ENCODE data around the gene POLE.

The POLE gene

DNA sequence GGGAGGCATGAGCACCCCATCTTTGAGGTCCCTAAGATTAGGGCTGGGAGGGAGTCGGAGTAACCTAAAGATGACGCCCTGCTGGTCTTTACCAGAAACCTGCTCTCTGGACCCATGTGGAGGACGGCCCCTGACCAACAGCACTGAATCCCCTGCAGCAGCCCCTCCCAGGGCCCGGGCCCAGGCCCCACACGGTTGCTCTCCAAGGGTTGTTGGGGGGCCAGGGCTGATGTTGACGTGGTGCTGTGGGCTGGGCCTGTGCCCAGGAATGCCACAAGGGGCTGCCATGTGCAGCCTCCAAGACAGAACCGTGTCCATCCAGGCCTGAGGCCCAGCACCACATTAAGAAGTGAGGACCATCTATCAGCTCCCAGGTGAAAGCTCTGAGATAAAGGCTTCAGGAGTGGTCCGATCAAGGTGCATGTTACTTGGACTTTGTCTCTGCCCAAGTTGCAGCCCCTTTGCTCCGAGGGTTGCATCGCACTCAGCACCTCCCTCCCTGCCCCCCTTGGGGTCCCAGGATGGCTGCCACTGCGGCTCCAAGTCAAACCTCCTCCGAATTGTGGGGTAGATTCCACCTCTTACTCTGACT is 106.3 kb downstream of the POLE start:
- TF ChIP-seq, protein P1, sequence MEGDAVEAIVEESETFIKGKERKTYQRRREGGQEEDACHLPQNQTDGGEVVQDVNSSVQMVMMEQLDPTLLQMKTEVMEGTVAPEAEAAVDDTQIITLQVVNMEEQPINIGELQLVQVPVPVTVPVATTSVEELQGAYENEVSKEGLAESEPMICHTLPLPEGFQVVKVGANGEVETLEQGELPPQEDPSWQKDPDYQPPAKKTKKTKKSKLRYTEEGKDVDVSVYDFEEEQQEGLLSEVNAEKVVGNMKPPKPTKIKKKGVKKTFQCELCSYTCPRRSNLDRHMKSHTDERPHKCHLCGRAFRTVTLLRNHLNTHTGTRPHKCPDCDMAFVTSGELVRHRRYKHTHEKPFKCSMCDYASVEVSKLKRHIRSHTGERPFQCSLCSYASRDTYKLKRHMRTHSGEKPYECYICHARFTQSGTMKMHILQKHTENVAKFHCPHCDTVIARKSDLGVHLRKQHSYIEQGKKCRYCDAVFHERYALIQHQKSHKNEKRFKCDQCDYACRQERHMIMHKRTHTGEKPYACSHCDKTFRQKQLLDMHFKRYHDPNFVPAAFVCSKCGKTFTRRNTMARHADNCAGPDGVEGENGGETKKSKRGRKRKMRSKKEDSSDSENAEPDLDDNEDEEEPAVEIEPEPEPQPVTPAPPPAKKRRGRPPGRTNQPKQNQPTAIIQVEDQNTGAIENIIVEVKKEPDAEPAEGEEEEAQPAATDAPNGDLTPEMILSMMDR (IDR thresholded peaks at IDR 0.05; ENCODE audit: insufficient read depth, low read depth, low read length, missing control alignments): no peak
- DNase-seq (ENCODE audit: low read depth): no peak
- H3K4me3 ChIP-seq (ENCODE audit: low read length): no peak overlapping the region

DNA sequence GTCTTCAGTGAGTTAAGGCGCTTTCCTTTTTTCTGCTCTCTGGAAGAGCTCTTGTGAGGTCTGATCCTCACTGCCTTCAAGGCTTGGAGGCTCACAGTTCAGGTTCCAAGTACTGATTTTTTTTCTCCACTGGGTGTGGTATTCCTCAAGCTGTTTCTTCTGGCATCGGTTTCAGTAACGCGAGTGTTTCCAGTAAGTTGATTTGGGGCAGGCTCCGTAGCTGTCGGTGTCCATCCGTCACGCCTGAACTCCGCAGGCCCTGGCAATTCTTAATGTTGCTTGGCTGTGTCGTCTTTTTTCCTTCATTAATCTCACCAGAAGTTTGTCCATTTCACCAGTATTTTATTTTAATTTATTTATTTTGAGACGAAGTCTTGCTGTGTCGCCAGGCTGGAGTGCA is 107.4 kb downstream of the POLE start:
- H3K4me3 ChIP-seq (ENCODE audit: low read length): no peak overlapping the region
- TF ChIP-seq, protein P1 (IDR thresholded peaks at IDR 0.05; ENCODE audit: insufficient read depth, low read depth, low read length, missing control alignments): no peak
- no peak for DNase-seq (ENCODE audit: low read depth)

DNA sequence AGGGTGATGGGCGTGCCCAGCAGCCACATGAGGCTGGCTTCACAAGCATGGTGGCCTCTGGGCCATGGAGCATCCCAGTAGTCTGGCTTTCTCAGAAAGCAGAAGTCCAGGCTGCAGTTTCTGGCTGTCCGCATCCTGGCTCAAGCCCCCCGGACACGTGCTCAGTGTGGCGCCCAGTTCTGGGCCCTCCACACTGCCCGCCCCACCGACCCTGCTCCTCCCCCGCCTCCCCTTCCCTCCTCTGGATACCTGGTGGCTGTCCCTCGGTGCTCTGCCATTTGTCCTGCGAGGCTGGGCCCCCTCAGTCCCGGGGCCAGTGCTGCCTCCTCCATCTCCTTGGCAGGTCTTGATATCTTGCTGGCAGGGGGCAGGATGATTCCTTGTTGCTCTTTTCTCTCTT is 108.3 kb downstream of the POLE start:
- TF ChIP-seq, protein P1 (IDR thresholded peaks at IDR 0.05; ENCODE audit: insufficient read depth, low read depth, low read length, missing control alignments): no peak
- no peak for DNase-seq (ENCODE audit: low read depth)
- no peak overlapping the region for H3K4me3 ChIP-seq (ENCODE audit: low read length)

DNA sequence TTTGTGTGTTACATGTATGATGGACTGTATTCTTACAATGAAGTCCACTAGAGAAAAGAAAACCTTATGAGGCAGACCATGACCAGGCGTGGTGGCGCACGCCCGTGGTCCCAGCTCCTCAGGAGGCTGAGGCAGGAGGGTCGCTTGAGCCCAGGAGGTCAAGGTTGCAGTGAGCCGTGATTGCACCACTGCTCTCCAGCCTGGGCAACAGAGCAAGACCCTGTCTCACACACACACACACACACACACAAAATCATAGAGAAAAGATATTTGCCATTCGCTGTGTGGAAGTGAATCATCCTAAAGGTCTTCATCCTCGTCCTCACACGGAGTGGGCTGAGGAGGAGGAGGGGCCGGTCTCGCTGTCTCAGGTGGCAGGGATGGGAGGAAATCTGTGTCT is 109.0 kb downstream of the POLE start:
- TF ChIP-seq, protein P1 (IDR thresholded peaks at IDR 0.05; ENCODE audit: insufficient read depth, low read depth, low read length, missing control alignments): no peak
- no peak for DNase-seq (ENCODE audit: low read depth)
- H3K4me3 ChIP-seq (ENCODE audit: low read length): no peak overlapping the region

DNA sequence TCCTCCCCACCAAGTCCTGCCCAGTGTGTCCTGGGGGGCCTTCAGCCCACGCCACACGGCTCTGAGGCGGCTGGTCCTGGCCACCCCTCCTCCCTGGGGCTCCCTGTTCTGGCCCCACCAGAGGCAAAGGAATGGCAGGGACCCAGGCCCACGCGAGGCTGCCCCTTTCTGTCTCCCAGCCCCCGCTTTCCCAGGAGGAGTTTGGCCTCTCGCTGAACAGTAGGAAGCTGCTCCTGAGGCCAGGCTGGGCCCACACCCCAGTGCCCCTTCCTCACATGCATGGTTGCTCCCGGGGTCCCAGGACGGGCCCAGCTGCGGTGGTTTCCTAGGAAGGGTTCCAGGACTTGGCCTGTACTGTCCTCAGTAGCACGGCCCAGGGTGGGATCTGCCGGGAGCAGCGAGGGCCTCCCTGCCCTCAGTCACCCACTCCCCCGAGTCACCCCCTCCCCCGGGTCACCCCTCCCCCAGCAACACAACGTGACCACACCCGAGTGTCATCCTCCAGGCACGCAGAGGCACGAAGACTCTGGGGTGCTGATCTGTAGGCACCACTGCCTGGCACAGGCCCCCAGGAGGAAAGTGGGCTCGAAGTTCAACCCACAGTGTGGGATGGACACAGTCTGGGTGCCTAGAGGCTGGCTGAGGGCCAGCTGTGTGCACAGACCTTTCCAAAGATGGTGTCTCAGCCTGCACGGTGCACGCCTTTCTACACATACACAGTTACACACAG is 109.8 kb downstream of the POLE start:
- TF ChIP-seq, protein P1 (IDR thresholded peaks at IDR 0.05; ENCODE audit: insufficient read depth, low read depth, low read length, missing control alignments): no peak
- DNase-seq (ENCODE audit: low read depth): no peak

DNA sequence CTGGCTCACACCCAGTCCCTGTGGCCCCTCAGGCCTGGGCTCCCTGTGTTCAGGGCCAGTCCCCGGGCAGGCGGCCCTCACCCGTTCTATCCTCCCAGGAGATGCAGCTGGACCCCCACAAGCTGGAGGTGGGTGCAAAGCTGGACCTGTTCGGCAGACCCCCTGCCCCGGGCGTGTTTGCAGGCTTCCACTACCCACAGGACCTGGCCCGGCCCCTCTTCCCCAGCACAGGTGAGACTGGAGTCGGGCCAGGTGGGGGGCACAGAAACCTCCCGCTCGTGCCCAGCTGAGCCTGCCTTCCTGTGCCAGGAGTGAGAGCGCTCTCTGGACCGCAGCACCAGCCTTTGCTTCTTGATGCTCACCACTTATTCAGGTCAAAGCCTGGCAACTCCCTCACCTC is 110.4 kb downstream of the POLE start:
- no peak for DNase-seq (ENCODE audit: low read depth)
- TF ChIP-seq, protein P1 (IDR thresholded peaks at IDR 0.05; ENCODE audit: insufficient read depth, low read depth, low read length, missing control alignments): no peak
- no peak overlapping the region for H3K4me3 ChIP-seq (ENCODE audit: low read length)

More for the DNA sequence above, 109.8 kb downstream of the POLE start:
- no peak overlapping the region for H3K4me3 ChIP-seq (ENCODE audit: low read length)

DNA sequence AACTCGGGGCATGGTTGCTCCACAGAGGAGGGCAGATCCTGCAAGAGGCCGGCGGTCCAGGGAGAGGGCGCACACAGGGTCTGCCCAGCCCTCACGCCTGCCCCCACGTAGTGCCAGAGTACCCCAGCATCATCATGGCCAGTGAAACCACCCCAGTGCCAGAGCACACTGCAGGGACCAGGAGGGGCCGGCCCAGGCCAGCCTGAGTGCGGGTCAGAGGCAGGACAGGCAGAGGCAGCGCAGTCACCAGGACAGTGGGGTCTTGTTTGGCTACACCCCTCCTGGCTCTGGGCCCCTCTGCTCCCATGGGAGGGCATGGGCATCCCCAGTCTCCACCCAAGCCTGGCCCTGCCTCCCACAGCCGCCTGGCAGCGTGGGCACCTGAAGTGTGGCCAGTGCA is 111.5 kb downstream of the POLE start:
- DNase-seq (ENCODE audit: low read depth): no peak
- no peak overlapping the region for H3K4me3 ChIP-seq (ENCODE audit: low read length)
- TF ChIP-seq, protein P1 (IDR thresholded peaks at IDR 0.05; ENCODE audit: insufficient read depth, low read depth, low read length, missing control alignments): no peak

All from epithelial cell of esophagus (primary cell).